ENCODE results near the gene DTX2.
"Not testable (repeated sequence)": the region's sequence is repeated elsewhere in the genome, so short reads cannot be mapped to it uniquely, and the experiment has no call there.

DTX2 gene

DNA sequence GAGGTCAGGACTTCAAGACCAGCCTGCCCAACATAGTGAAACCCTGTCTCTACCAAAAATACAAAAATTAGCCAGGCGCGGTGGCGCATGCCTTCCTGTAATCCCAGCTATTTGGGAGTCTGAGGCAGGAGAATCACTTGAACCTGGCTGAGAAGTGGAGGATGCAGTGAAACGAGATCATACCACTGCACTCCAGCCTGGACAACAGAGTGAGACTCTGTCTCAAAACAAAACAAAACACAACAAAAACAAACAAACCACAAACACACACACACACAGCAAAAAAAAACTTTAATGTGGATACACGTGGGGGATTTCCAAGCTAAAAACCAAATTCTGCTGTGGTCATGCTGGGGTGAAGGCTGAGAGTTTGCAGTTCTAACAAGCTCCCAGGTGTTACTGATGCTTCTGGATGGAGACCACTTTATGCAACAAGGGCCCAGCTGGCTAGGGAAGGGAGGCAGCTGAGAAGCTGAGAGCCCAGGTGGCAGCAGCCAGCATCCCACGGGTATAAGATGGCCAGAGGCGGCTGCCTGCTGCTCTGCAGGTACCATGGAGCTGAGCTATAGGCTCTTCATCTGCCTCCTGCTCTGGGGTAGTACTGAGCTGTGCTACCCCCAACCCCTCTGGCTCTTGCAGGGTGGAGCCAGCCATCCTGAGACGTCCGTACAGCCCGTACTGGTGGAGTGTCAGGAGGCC, 36.9 kb upstream of the DTX2 start, which contains the start of gene ZP3:
ZP3 (plus strand) TSS at position 538 of the 699 bp plus-strand sequence; CDS start at position 553, 15 bp downstream.
- WGBS (ENCODE audit: extremely low coverage, insufficient coverage, low lambda C conversion rate), result no CpG with 5 or more reads among the region's 10 CpGs
- Histone ChIP-seq H3K4me1 (ENCODE audit: control insufficient read depth, low read depth, low read length) (no peaks in the 10 kb centered on the region), H2BK120ac (ENCODE audit: low read depth, low read length) (no peak within 1 kb of the TSS), H3K23ac (ENCODE audit: low read length) (no peak within 1 kb of the TSS), H3K9ac (ENCODE audit: low read length) (no peak within 1 kb of the TSS), H3K18ac (ENCODE audit: low read length) (no peak within 1 kb of the TSS), H3K36me3 (ENCODE audit: control insufficient read depth, insufficient read depth, low read length) (no peaks in the 10 kb centered on the region), H3K56ac (ENCODE audit: low read length) (no peak within 1 kb of the TSS), H4K5ac (ENCODE audit: low read length) (no peak within 1 kb of the TSS), H3K79me2 (ENCODE audit: control insufficient read depth, insufficient read depth, low read length) (no peaks in the 10 kb centered on the region), H3K27me3 (ENCODE audit: insufficient read depth, low read length, poor library complexity) (no peaks in the 10 kb centered on the region), H3K79me1 (ENCODE audit: low read length) (no peaks in the 10 kb centered on the region), H3K4me3 (ENCODE audit: low read length) (no peak within 1 kb of the TSS), H3K4me2 (ENCODE audit: low read length) (no peak within 1 kb of the TSS), H2AK5ac (ENCODE audit: low read length) (no peak within 1 kb of the TSS), H2BK5ac (ENCODE audit: low read length) (no peak within 1 kb of the TSS), H3K27ac (ENCODE audit: low read depth, low read length) (no peak within 1 kb of the TSS), H3K4ac (ENCODE audit: low read depth, low read length) (no peak within 1 kb of the TSS), H2BK15ac (replicated peaks; ENCODE audit: low read depth) (no peak within 1 kb of the TSS), H4K8ac (ENCODE audit: low read depth, low read length) (no peak within 1 kb of the TSS)
- DNase-seq, result no peak

DNA sequence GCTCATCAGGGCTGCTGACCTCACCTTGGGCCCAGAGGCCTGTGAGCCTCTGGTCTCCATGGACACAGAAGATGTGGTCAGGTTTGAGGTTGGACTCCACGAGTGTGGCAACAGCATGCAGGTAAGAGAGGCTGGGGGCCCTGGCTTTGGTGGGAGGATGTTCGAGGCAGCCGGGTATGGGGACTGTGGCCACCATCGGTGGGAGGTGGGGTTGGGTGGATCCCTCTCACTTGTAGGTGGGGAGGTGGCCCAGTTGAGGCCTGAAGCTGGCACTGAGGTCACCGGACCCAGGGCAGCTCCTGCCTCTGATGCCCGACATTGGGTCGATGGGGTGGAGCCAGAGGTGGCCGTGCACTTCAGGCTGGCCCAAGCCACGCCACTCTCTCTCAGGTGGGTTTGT, 36.4 kb upstream of the DTX2 start:
- Histone ChIP-seq H3K4me3 (ENCODE audit: low read length) (no peak overlapping the region), H4K5ac (ENCODE audit: low read length) (no peak overlapping the region), H3K4me2 (ENCODE audit: low read length) (no peak overlapping the region), H3K79me2 (ENCODE audit: control insufficient read depth, insufficient read depth, low read length) (no peaks in the 10 kb centered on the region), H2AK5ac (ENCODE audit: low read length) (no peak overlapping the region), H2BK5ac (ENCODE audit: low read length) (no peak overlapping the region), H3K4ac (ENCODE audit: low read depth, low read length) (no peak overlapping the region), H3K36me3 (ENCODE audit: control insufficient read depth, insufficient read depth, low read length) (no peaks in the 10 kb centered on the region), H4K8ac (ENCODE audit: low read depth, low read length) (no peak overlapping the region), H3K23ac (ENCODE audit: low read length) (no peak overlapping the region), H3K18ac (ENCODE audit: low read length) (no peak overlapping the region), H3K27me3 (ENCODE audit: insufficient read depth, low read length, poor library complexity) (no peaks in the 10 kb centered on the region), H3K79me1 (ENCODE audit: low read length) (no peaks in the 10 kb centered on the region), H3K56ac (ENCODE audit: low read length) (no peak overlapping the region), H3K4me1 (ENCODE audit: control insufficient read depth, low read depth, low read length) (no peaks in the 10 kb centered on the region), H3K9ac (ENCODE audit: low read length) (no peak overlapping the region), H2BK120ac (ENCODE audit: low read depth, low read length) (no peak overlapping the region), H2BK15ac (replicated peaks; ENCODE audit: low read depth) (no peak overlapping the region), H3K27ac (ENCODE audit: low read depth, low read length) (no peak overlapping the region)
- no peak for DNase-seq
- no CpG with 5 or more reads among the region's 9 CpGs for WGBS (ENCODE audit: extremely low coverage, insufficient coverage, low lambda C conversion rate)

DNA sequence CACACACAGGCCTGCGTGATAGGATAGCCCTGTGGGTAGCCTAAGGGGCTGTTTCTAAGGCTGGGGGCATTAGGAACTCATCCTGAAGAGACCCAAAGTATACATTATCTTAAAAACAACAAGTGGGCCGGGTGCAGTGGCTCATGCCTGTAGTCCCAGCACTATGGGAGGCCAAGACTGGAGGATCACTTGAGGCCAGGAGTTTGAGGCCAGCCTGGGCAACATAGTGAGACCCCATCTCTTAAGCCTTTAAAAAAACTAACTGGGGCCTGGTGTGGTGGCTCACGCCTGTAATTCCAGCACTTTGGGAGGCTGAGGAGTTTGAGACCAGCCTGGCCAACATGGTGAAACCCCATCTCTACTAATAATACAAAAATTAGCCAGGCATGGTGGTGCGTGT, 36.0 kb upstream of the DTX2 start:
- H2BK5ac ChIP-seq (ENCODE audit: low read length); H3K56ac ChIP-seq (ENCODE audit: low read length); H2AK5ac ChIP-seq (ENCODE audit: low read length); H3K23ac ChIP-seq (ENCODE audit: low read length); H3K79me2 ChIP-seq (ENCODE audit: control insufficient read depth, insufficient read depth, low read length); DNase-seq; H3K18ac ChIP-seq (ENCODE audit: low read length); H3K4me1 ChIP-seq (ENCODE audit: control insufficient read depth, low read depth, low read length); H4K8ac ChIP-seq (ENCODE audit: low read depth, low read length); H3K4me2 ChIP-seq (ENCODE audit: low read length); H3K4ac ChIP-seq (ENCODE audit: low read depth, low read length); H3K36me3 ChIP-seq (ENCODE audit: control insufficient read depth, insufficient read depth, low read length); H3K27ac ChIP-seq (ENCODE audit: low read depth, low read length); H4K5ac ChIP-seq (ENCODE audit: low read length); H3K9ac ChIP-seq (ENCODE audit: low read length); H3K79me1 ChIP-seq (ENCODE audit: low read length); H2BK15ac ChIP-seq (replicated peaks; ENCODE audit: low read depth); H2BK120ac ChIP-seq (ENCODE audit: low read depth, low read length); H3K27me3 ChIP-seq (ENCODE audit: insufficient read depth, low read length, poor library complexity); H3K4me3 ChIP-seq (ENCODE audit: low read length): not testable (repeated sequence)
- WGBS (ENCODE audit: extremely low coverage, insufficient coverage, low lambda C conversion rate), result no CpG with 5 or more reads among the region's 4 CpGs

DNA sequence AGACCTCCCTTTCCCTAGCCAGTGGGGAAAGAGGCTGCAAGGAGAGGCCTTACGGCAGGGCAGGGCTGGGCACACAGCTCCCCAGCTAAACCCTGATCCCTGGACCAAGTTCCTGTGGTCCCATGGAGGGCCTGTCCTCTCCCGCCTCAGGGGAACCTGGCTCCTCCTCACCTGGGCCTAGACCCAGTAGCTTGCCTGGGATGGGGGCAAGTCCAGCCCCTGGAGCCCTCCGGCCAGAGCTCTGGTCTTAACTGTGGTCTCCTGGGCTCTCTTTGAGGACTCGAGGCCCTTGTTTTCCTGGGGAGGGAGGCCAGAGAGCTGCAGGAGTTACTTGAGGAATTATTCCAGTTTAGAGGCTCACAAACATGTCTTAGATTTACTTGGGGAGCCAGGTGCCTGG, 35.3 kb upstream of the DTX2 start:
- Histone ChIP-seq H2BK5ac (ENCODE audit: low read length) (no peak overlapping the region), H3K4me2 (ENCODE audit: low read length) (no peak overlapping the region), H4K8ac (ENCODE audit: low read depth, low read length) (no peak overlapping the region), H3K23ac (ENCODE audit: low read length) (no peak overlapping the region), H3K18ac (ENCODE audit: low read length) (no peak overlapping the region), H3K27me3 (ENCODE audit: insufficient read depth, low read length, poor library complexity) (no peaks in the 10 kb centered on the region), H2AK5ac (ENCODE audit: low read length) (no peak overlapping the region), H3K4me1 (ENCODE audit: control insufficient read depth, low read depth, low read length) (no peaks in the 10 kb centered on the region), H3K27ac (ENCODE audit: low read depth, low read length) (no peak overlapping the region), H3K79me2 (ENCODE audit: control insufficient read depth, insufficient read depth, low read length) (no peaks in the 10 kb centered on the region), H3K56ac (ENCODE audit: low read length) (no peak overlapping the region), H2BK15ac (replicated peaks; ENCODE audit: low read depth) (no peak overlapping the region), H3K79me1 (ENCODE audit: low read length) (no peaks in the 10 kb centered on the region), H4K5ac (ENCODE audit: low read length) (no peak overlapping the region), H3K4me3 (ENCODE audit: low read length) (no peak overlapping the region), H3K36me3 (ENCODE audit: control insufficient read depth, insufficient read depth, low read length) (no peaks in the 10 kb centered on the region), H3K4ac (ENCODE audit: low read depth, low read length) (no peak overlapping the region), H3K9ac (ENCODE audit: low read length) (no peak overlapping the region), H2BK120ac (ENCODE audit: low read depth, low read length) (no peak overlapping the region)
- DNase-seq, result no peak
- WGBS (ENCODE audit: extremely low coverage, insufficient coverage, low lambda C conversion rate), result no CpG with 5 or more reads among the region's 4 CpGs

DNA sequence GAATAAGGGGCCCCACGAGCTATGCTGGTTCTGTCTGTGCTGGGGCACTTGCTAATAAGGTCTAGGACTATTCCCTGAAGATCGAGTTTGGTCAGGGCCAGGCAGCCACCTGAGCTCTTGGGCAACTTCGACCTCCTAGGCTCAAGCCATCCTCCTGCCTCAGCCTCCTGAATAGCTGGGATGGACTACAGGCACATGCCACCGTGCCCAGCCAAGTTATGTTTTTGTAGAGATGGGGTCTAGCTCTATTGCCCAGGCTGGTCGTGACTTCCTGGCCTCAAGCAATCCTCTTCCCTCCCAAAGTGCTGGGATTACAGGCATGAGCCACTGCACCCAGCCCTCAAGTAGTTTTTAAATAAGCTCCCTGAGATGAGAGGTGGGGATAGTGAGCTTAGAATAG, 33.9 kb upstream of the DTX2 start:
- H3K27ac ChIP-seq (ENCODE audit: low read depth, low read length), result no peak overlapping the region

More for the DNA sequence above, 33.9 kb upstream of the DTX2 start:
- no peak overlapping the region for H3K4ac ChIP-seq (ENCODE audit: low read depth, low read length)
- H3K27me3 ChIP-seq (ENCODE audit: insufficient read depth, low read length, poor library complexity), result no peaks in the 10 kb centered on the region
- H3K4me3 ChIP-seq (ENCODE audit: low read length), result no peak overlapping the region
- H2AK5ac ChIP-seq (ENCODE audit: low read length), result no peak overlapping the region
- no peak overlapping the region for H2BK5ac ChIP-seq (ENCODE audit: low read length)
- H3K18ac ChIP-seq (ENCODE audit: low read length), result no peak overlapping the region
- H3K9ac ChIP-seq (ENCODE audit: low read length), result no peak overlapping the region
- no peak overlapping the region for H4K8ac ChIP-seq (ENCODE audit: low read depth, low read length)
- no peaks in the 10 kb centered on the region for H3K4me1 ChIP-seq (ENCODE audit: control insufficient read depth, low read depth, low read length)
- H3K23ac ChIP-seq (ENCODE audit: low read length), result no peak overlapping the region
- no peak overlapping the region for H4K5ac ChIP-seq (ENCODE audit: low read length)
- no peaks in the 10 kb centered on the region for H3K79me2 ChIP-seq (ENCODE audit: control insufficient read depth, insufficient read depth, low read length)
- no peak overlapping the region for H2BK120ac ChIP-seq (ENCODE audit: low read depth, low read length)
- H2BK15ac ChIP-seq (replicated peaks; ENCODE audit: low read depth), result no peak overlapping the region
- no peaks in the 10 kb centered on the region for H3K79me1 ChIP-seq (ENCODE audit: low read length)
- no peak for DNase-seq
- no peak overlapping the region for H3K56ac ChIP-seq (ENCODE audit: low read length)
- WGBS (ENCODE audit: extremely low coverage, insufficient coverage, low lambda C conversion rate), result no CpG with 5 or more reads among the region's 5 CpGs
- no peaks in the 10 kb centered on the region for H3K36me3 ChIP-seq (ENCODE audit: control insufficient read depth, insufficient read depth, low read length)
- H3K4me2 ChIP-seq (ENCODE audit: low read length), result no peak overlapping the region
